ENCODE results near the gene NPAS3. TPM values are rescaled to one million over a fixed set of nuclear protein-coding genes. Genes with fewer than 3 reads are reported as not detected.

Gene NPAS3
- total RNA-seq, 3 donors from 2014 or later, result 0.26 TPM; not detected in 2

DNA sequence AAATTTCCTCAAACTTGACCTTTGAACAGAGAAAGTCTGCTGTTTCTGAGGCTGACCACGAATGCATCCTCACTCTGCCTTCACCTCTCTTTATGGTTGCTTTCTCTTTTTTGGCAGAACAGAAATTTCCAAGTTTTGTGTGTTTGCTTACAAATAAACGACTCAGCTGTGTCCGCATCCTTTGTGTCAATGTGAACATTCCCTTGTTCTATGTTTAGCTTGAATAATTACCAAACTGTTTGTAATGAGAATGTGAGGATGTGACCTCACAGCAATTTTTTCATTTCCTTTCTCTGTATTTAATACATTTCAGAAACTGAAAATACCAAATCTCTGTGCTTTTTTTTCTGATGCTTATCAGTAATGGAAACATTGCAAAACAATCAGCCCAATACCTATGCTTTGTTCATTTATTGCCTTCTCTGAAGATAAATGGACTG, 601.3 kb downstream of the NPAS3 start:
- no peak for ATAC-seq
- Mint-ChIP-seq H3K4me1 (ENCODE audit: low read depth) (no peaks in the 10 kb centered on the region), H3K9me3 (no peaks in the 10 kb centered on the region), H3K27me3 (ENCODE audit: low read depth) (peaks cover 2% of the 10 kb centered on the region), H3K36me3 (ENCODE audit: insufficient read depth) (no peaks in the 10 kb centered on the region), H3K4me3 (no peak overlapping the region)
- DNase-seq, result no peak

DNA sequence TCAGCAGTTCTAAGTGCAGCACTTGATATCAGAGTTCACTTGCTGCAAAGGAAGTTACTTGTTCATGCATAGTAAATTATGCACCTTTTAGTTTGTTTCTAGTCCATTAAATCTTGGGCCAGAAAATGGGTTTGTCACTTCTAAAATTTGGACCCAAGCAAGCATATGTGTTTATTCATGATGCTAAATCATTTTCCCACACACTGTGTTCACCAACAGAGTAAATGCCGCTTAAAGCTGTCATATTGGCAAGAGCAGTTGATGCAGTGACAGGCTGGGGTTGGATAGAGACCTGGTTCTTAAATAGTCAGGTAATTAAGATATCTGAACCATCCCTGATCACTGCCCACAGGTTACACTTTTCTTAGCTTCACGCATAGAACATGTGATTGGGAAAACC, 602.5 kb downstream of the NPAS3 start:
- H3K4me1 Mint-ChIP-seq (ENCODE audit: low read depth), result no peaks in the 10 kb centered on the region
- H3K4me3 Mint-ChIP-seq, result no peak overlapping the region
- DNase-seq, result no peak
- H3K9me3 Mint-ChIP-seq, result no peaks in the 10 kb centered on the region
- no peak for ATAC-seq
- peaks cover 2% of the 10 kb centered on the region for H3K27me3 Mint-ChIP-seq (ENCODE audit: low read depth)
- H3K36me3 Mint-ChIP-seq (ENCODE audit: insufficient read depth), result no peaks in the 10 kb centered on the region

DNA sequence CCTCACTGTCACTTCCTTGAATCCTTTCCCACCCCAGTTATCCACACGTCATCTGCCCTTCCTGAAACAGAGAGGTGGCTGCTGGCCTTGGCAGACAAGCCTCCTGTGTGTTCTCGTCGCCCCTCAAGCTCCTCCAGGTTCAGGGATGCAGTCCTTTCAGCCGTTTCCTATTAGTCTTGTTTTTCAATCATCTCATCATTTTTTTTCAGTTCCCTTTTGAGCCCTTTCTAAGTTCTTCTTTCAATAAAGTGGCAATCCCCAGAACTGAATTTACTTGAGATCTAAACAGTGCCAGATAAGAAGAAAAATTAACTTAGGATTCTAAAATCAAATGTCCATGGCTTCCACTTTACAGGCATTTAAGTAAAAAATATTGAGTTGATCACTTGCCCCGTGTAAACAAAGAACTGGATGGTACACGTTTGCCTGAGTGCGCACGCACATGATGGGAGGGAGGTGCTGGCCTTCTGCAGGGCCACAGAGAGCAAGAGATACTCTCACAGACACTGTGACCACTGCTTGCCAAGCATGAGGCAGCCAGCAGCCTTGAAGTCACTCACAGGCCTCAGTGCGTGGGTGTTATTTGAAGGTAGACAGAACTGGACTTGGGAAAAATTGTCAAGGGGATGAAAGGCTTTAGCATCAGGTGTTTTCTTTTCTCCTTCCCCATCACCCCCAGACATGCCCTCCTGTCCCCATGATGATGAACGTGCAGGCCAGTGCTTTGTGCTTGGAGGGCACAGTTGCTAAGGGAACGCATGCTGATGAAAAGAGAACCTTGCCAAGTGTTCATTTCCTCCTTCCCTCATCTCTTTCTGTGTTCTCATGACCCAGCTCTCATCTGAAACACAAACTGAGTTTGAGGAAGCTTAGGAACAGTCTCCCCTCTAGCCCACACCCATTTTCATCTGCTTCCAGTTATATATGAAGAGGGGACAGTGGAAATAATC, 603.9 kb downstream of the NPAS3 start:
- no peak overlapping the region for H3K4me3 Mint-ChIP-seq

DNA sequence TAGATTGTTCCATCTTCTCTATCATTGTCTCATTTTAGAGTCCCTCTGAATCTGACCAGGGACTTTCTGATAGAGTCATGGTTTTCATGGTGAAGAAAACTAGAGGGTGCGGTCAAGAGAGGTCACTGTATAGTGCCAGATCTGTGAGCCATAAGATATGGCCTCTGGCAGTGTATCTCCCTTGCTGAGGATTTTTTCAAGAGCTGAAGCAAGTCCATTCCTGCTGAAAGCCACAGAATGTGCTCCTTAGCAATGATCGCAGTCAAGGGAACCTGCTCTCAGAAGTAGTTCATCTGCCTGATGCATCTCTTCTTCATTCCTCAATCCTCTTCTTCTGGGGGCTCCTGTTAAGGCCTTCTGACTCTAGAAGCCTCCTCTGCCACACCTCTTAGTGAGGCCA, 607.0 kb downstream of the NPAS3 start:
- Mint-ChIP-seq H3K4me3 (no peak overlapping the region), H3K4me1 (ENCODE audit: low read depth) (no peaks in the 10 kb centered on the region), H3K9me3 (no peaks in the 10 kb centered on the region), H3K36me3 (ENCODE audit: insufficient read depth) (no peaks in the 10 kb centered on the region), H3K27me3 (ENCODE audit: low read depth) (no peaks in the 10 kb centered on the region)
- ATAC-seq (no peak), DNase-seq (no peak)

More for the DNA sequence above, 603.9 kb downstream of the NPAS3 start:
- DNase-seq, result no peak
- Mint-ChIP-seq H3K27me3 (ENCODE audit: low read depth) (peaks cover 2% of the 10 kb centered on the region), H3K9me3 (no peaks in the 10 kb centered on the region), H3K4me1 (ENCODE audit: low read depth) (no peaks in the 10 kb centered on the region), H3K36me3 (ENCODE audit: insufficient read depth) (no peaks in the 10 kb centered on the region)
- no peak for ATAC-seq

DNA sequence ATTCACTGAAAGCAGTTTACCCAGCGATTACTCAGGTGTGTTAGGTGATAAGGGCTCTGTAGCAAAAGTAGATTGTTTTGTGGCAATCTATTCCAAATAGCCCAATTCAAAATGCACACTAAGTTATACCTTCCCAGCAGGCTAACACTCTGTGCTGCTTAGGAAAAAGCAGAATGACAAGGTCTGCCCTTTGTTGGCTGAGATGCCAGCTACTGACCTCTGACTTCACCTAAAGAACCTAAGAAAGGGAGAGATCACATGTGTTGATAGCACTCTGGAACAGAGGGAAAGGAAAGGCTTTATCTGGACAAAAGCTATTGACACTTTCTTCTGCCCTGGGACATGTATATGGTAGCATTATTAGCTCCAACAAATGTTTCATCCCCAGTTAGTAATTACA, 609.9 kb downstream of the NPAS3 start:
- H3K27me3 Mint-ChIP-seq (ENCODE audit: low read depth), result no peaks in the 10 kb centered on the region
- no peak overlapping the region for H3K4me3 Mint-ChIP-seq
- no peaks in the 10 kb centered on the region for H3K9me3 Mint-ChIP-seq
- ATAC-seq (no peak), DNase-seq (no peak)
- no peaks in the 10 kb centered on the region for H3K36me3 Mint-ChIP-seq (ENCODE audit: insufficient read depth)
- no peaks in the 10 kb centered on the region for H3K4me1 Mint-ChIP-seq (ENCODE audit: low read depth)

DNA sequence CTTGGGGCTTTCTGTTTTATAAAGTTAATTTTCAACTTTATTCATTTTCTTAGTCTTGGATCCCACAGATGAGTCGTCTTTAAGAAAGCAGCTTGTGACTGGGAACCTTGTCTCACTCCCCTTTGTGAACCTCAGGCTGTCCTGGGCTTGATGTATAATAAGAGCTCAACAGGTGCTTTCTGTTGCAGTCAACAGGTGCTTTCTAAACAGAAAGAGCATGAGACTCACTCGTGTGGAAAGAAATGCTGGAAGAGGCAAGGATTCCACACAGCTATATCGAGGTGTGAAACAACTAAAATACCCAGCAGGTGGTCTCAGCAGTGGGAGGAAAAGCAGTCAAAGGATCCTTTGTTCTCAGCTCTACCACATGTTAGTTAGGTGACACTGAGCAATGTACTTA, 613.3 kb downstream of the NPAS3 start:
- Mint-ChIP-seq H3K27me3 (ENCODE audit: low read depth) (no peaks in the 10 kb centered on the region), H3K4me3 (no peak overlapping the region), H3K4me1 (ENCODE audit: low read depth) (no peaks in the 10 kb centered on the region), H3K36me3 (ENCODE audit: insufficient read depth) (no peaks in the 10 kb centered on the region), H3K9me3 (no peaks in the 10 kb centered on the region)
- DNase-seq, result no peak
- no peak for ATAC-seq

DNA sequence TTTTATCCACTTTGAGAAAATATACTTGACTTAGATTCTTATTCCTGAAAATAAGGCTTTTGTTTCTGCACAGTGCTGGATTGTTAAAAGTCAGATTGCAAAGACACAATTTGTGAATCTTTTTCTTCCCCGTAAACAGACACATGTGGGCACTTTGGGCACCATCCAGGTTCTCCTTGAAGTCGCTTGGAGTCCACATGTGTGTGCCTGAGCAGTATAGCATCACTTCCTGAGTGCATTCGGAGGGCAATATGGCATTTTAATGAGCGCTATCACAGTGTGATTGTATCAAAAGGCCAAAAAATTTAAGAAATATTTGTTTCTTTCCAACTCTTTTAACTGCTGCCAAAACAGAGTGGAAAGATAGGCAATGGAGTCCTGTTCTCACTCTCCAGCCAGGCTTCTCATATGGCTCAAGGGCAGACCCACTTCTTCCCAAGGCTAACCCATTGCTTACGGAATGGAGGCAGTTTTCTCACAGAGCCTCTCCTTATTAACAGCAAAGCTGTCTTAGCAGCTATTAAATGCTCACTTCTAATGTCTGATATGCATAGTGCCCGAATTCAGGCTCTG, 615.1 kb downstream of the NPAS3 start:
- Mint-ChIP-seq H3K27me3 (ENCODE audit: low read depth) (no peaks in the 10 kb centered on the region), H3K36me3 (ENCODE audit: insufficient read depth) (no peaks in the 10 kb centered on the region), H3K4me1 (ENCODE audit: low read depth) (no peaks in the 10 kb centered on the region), H3K4me3 (no peak overlapping the region), H3K9me3 (no peaks in the 10 kb centered on the region)
- no peak for DNase-seq
- ATAC-seq, result no peak

DNA sequence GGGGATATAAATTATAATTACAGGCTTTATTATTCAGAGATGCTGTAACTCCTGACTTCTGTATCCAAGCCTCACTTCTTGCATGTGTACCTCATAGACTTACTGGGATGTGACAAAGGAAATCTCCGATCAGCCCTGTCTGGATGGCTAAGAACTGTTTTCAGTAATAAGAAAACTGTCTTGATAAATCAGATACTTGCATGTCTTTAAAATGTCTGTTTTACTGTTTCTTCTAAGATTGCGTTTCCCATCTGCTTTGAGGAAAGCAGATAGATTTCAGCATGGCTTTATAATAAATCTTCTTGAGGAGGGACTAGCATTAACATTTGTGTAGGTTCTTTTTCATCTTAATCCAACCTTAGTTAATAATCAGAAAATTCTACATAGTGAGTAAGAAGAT, 616.3 kb downstream of the NPAS3 start:
- Mint-ChIP-seq H3K9me3 (no peaks in the 10 kb centered on the region), H3K4me3 (no peak overlapping the region), H3K27me3 (ENCODE audit: low read depth) (no peaks in the 10 kb centered on the region), H3K4me1 (ENCODE audit: low read depth) (no peaks in the 10 kb centered on the region), H3K36me3 (ENCODE audit: insufficient read depth) (no peaks in the 10 kb centered on the region)
- ATAC-seq, result no peak
- no peak for DNase-seq

DNA sequence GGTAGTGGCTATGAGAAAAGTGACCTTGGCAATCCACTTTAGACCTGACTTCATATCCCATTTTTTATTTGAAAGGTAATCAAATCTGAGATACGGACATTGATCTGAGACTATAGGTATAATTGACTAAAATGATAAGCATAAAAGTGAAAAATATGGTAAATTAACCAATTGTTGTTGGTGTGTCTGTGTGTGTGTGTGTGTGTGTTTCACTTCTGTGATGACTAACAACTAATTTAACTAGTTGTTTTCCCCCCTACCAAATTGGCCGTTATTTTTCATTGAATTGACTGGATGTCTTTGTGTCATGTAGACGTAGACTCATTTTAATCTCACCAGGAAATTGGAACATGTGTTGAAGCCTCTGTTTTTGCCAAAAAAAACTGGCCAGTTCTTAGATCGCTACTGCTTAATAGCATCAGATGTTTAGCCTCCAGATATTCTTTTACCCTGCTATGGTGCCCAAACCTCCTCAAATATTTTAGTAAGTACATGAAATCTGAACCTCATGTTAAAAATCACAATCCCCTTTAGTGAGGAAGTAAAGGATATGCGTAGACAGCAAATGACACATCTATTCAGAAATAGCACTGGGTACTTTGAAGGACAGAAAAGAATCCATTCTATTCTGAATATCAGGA, 617.2 kb downstream of the NPAS3 start:
- no peak for ATAC-seq

DNA sequence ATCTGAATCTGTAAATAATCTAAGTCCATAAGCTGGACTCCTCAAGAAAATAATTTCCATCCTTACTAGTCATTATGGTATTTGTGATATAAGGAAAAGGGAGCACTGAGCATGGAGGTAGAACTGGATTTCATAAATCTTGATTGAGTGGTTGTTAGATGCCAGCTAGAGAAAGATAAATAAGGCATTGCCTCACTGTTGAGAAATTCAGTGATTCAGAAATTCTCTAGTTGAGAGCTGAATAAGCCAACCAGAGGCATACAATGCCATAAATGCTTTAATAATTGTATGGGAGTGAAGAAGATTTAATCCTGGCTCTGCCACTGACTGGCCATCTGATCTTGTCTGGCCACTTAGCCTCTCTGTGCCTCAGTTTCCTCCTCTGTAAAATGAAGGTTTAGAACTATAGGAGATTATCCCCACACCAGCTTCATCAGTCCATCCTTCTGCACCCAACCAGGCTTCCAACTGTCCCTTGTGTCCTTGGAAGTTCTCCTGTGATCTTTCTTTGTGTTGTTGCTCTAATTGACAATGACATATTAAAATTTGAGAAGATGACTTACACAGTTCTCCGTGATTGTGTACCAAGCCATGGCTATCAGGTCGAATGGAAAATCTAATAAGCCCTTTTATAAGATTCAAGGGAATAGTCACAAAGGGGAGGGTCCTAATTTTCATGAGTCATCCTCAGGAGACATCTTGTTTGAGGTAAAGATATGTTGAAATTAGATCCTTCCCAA, 617.9 kb downstream of the NPAS3 start:
- Mint-ChIP-seq H3K36me3 (ENCODE audit: insufficient read depth) (no peaks in the 10 kb centered on the region), H3K4me3 (no peak overlapping the region), H3K9me3 (no peaks in the 10 kb centered on the region), H3K27me3 (ENCODE audit: low read depth) (no peaks in the 10 kb centered on the region), H3K4me1 (ENCODE audit: low read depth) (no peaks in the 10 kb centered on the region)
- no peak for ATAC-seq
- DNase-seq, result no peak

More for the DNA sequence above, 617.2 kb downstream of the NPAS3 start:
- no peaks in the 10 kb centered on the region for H3K36me3 Mint-ChIP-seq (ENCODE audit: insufficient read depth)
- no peaks in the 10 kb centered on the region for H3K27me3 Mint-ChIP-seq (ENCODE audit: low read depth)
- DNase-seq, result no peak
- H3K4me3 Mint-ChIP-seq, result no peak overlapping the region
- no peaks in the 10 kb centered on the region for H3K9me3 Mint-ChIP-seq
- H3K4me1 Mint-ChIP-seq (ENCODE audit: low read depth), result no peaks in the 10 kb centered on the region

DNA sequence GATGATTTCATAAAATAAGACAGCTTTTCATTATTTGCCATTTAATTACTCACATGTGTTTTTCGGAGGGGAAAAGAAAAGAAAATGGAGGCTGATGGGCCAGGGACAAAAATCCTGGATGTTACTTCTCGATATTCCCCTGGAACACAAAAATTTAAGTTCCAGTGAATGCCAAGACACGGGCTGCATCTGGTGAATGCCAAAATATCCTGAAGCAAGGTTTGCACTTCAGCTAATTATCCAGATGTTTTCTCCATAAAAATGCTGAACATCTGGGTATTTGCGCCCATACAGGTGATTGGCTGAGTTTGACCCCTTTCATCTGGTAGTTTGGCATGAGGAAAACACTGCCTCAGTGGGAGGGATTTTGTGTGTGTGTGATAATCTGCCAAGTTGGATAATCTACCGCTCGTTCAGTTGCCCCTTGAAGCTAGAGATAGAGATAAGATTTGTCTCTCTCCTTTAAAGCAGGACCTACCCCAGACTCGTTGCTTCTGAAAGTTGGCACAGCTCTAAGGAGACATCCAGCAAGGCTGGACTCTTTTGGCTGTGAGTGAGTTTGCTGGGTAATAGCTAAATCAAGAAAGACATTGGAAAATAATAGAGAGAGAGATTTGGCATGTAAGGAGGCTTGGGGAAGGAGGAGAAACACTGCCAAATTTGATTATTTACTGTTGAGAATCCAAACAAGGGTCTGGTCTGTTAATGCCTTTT, 622.2 kb downstream of the NPAS3 start:
- Mint-ChIP-seq H3K36me3 (ENCODE audit: insufficient read depth) (no peaks in the 10 kb centered on the region), H3K4me1 (ENCODE audit: low read depth) (no peaks in the 10 kb centered on the region), H3K4me3 (no peak overlapping the region), H3K27me3 (ENCODE audit: low read depth) (no peaks in the 10 kb centered on the region), H3K9me3 (no peaks in the 10 kb centered on the region)
- ATAC-seq (no peak), DNase-seq (no peak)

DNA sequence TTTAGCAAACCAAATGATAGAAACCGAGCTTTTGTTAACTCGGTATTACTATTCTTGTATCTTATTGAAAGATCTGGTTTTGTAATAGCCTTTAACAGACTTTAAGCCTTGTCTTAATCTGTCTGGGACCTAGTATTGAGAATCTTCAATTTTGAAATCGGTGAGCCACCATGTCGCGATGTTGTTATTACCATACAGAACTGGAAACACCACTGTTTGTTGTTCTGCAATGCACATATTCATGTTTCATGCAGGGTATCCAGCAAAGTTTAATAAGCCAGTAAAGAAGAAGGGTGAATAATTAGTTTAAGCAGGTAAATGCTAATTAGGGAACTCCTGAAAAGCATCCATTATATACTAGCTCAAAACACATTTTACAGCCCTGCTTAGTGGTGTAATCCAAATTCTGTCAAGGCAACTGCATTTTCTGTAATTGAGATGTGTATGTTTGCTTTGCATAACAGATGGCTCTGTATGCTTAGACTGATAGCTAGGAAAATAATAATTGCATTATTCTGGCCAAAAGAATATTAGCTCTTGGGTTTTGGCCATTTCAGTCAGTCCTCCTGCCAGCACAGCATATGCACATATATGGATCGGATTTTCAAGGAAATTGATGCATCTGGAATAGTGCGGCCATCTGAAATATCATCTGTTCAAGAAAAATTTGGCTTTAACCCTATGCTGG, 623.0 kb downstream of the NPAS3 start:
- no peak for DNase-seq
- no peaks in the 10 kb centered on the region for H3K9me3 Mint-ChIP-seq
- H3K4me1 Mint-ChIP-seq (ENCODE audit: low read depth), result no peaks in the 10 kb centered on the region
- H3K27me3 Mint-ChIP-seq (ENCODE audit: low read depth), result no peaks in the 10 kb centered on the region
- H3K4me3 Mint-ChIP-seq, result no peak overlapping the region
- ATAC-seq, result no peak
- no peaks in the 10 kb centered on the region for H3K36me3 Mint-ChIP-seq (ENCODE audit: insufficient read depth)

DNA sequence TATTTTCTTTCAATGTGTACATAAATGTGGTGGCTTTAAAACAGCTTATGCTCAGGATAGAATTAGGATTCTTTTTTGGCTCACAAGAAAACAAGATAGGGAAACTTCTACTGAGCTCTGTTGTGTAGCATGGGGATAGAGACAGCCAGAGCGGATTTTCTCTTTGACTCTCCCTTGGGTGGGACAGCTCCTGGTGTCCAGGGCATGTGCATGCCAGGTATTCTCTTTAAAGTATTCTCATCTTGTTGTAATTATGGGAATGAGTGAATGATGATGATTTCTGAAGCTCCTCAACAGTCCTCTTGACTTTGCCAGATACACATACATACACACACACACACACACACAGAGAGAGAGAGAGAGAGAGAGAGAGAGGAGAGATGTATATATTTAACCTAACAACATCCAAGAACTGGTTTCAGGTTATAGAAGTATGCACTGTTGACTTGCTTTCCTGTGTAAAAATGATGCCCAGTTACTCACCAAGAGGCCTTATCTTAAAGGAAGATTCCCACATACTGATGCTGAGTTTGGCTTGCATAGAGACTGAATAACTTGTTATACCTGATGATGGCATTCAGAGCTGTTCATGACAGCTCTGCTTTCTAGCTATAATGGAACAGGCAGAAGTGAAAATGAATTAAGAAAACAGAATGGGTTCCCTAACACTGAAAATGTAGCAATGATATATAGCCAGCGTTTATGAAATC, 624.7 kb downstream of the NPAS3 start:
- Mint-ChIP-seq H3K9me3 (no peaks in the 10 kb centered on the region), H3K27me3 (ENCODE audit: low read depth) (no peaks in the 10 kb centered on the region), H3K4me1 (ENCODE audit: low read depth) (no peaks in the 10 kb centered on the region), H3K4me3 (no peak overlapping the region), H3K36me3 (ENCODE audit: insufficient read depth) (no peaks in the 10 kb centered on the region)
- ATAC-seq (no peak), DNase-seq (no peak)

All from activated T-cell treated with anti-CD3 and anti-CD28 coated beads, Interleukin-2, amount 50 U/mL, for 4 hours (primary cell).